HEK293T (cell line): Measurements from ENCODE around the gene ORC2.
A peak's percentile ranks its signal among the peaks of the same experiment; 100 is the strongest.
"Not testable (repeated sequence)": the region's sequence is repeated elsewhere in the genome, so short reads cannot be mapped to it uniquely, and the experiment has no call there.

ENCODE experiments used
- CTCF ChIA-PET: fragments of 350-600 bp; formaldehyde crosslinking; extraction: SDS; loops from one replicate; lab custom pipeline; 2021; ENCODE audit warnings: antibody characterized with exemption, inconsistent platforms; lab: Yijun Ruan, JAX
- POLR2A ChIA-PET: fragments of 350-600 bp; formaldehyde crosslinking; extraction: SDS; loops from one replicate; lab custom pipeline; 2020; ENCODE audit warnings: antibody characterized with exemption, inconsistent platforms; lab: Yijun Ruan, JAX
- DNase-seq: peaks from one replicate; pipeline ENCODE4 v3.0.0; 2012; ENCODE audit warnings: mixed read lengths; ENCODE audit errors: extremely low spot score
- ARNT ChIP-seq: fragments of 450-650 bp; IDR thresholded peaks from 2 replicates; pipeline ENCODE4 v1.6.1; 2017; ENCODE audit warnings: mild to moderate bottlenecking
- BHLHE40 ChIP-seq: fragments of 450-650 bp; IDR thresholded peaks from 2 replicates; pipeline ENCODE4 v1.6.1; 2016; ENCODE audit warnings: mild to moderate bottlenecking, moderate library complexity, borderline replicate concordance
- CTBP1 ChIP-seq: fragments of 450-650 bp; IDR thresholded peaks from 2 replicates; pipeline ENCODE4 v1.6.1; 2016; ENCODE audit warnings: borderline replicate concordance
- ELF4 ChIP-seq: fragments of 450-650 bp; IDR thresholded peaks from 2 replicates; pipeline ENCODE4 v1.6.1; 2017; ENCODE audit warnings: antibody characterized with exemption
- FOXA1 ChIP-seq: fragments of 450-650 bp; IDR thresholded peaks from 2 replicates; pipeline ENCODE4 v1.6.1; 2016; ENCODE audit warnings: mild to moderate bottlenecking
- FOXK2 ChIP-seq: fragments of 450-650 bp; IDR thresholded peaks from 2 replicates; pipeline ENCODE4 v1.6.1; 2016; ENCODE audit warnings: mild to moderate bottlenecking
- FOXM1 ChIP-seq: fragments of 450-650 bp; IDR thresholded peaks from 2 replicates; pipeline ENCODE4 v1.6.1; 2017; ENCODE audit warnings: mild to moderate bottlenecking, borderline replicate concordance
- HDGF ChIP-seq: fragments of 450-650 bp; IDR thresholded peaks from 2 replicates; pipeline ENCODE4 v1.6.1; 2017; ENCODE audit warnings: antibody characterized with exemption, borderline replicate concordance
- L3MBTL2 ChIP-seq: fragments of 450-650 bp; conservative IDR thresholded peaks from 2 replicates; pipeline ENCODE4 v1.6.1; 2016; ENCODE audit warnings: mild to moderate bottlenecking
- LEF1 ChIP-seq: fragments of 450-650 bp; IDR thresholded peaks from 2 replicates; pipeline ENCODE4 v1.6.1; 2017; ENCODE audit warnings: mild to moderate bottlenecking, borderline replicate concordance
- NFRKB ChIP-seq: fragments of 450-650 bp; IDR thresholded peaks from 2 replicates; pipeline ENCODE4 v1.6.1; 2016; ENCODE audit warnings: mild to moderate bottlenecking, moderate library complexity
- PKNOX1 ChIP-seq: fragments of 450-650 bp; IDR thresholded peaks from 2 replicates; pipeline ENCODE4 v1.6.1; 2016
- SP1 ChIP-seq: fragments of 450-650 bp; IDR thresholded peaks from 2 replicates; pipeline ENCODE4 v1.6.1; 2017
- SUZ12 ChIP-seq: fragments of 450-650 bp; IDR thresholded peaks from 2 replicates; pipeline ENCODE4 v1.6.1; 2016; ENCODE audit warnings: mild to moderate bottlenecking
- TARDBP ChIP-seq: fragments of 450-650 bp; IDR thresholded peaks from 2 replicates; pipeline ENCODE4 v1.6.1; 2016
- ZNF384 ChIP-seq: fragments of 450-650 bp; IDR thresholded peaks from 2 replicates; pipeline ENCODE4 v1.6.1; 2016

Gene ORC2

GRCh38 chr2:200968735-200969134 lies 5.3 kb upstream of the ORC2 start:
- no peak for DNase-seq
- TF ChIP-seq HDGF (no peak), FOXA1 (no peak), ELF4 (no peak), FOXK2 (no peak), NFRKB (no peak), PKNOX1 (no peak), CTBP1 (no peak), ZNF384 (no peak), FOXM1 (no peak), LEF1 (no peak), ARNT (no peak), TARDBP (no peak), L3MBTL2 (no peak)
- POLR2A ChIA-PET: no interaction called here
- CTCF ChIA-PET: no interaction called here

GRCh38 chr2:200968162-200968561 lies 4.7 kb upstream of the ORC2 start:
- ChIA-PET POLR2A (interaction anchor here (1.0 kb wide), 1 partner anchor 79 kb away, joined by 3 read pairs; the partner anchor contains the start of genes NIF3L1 and PPIL3), CTCF (interaction anchor here (0.6 to 0.9 kb wide), 3 partner anchors 10 to 252 kb away, joined by 3 to 7 read pairs (median 4); no protein-coding TSS in a partner anchor)
- DNase-seq: no peak
- TF ChIP-seq TARDBP (no peak), NFRKB (no peak), LEF1 (no peak), SP1 (no peak), BHLHE40 (no peak), L3MBTL2 (no peak), HDGF (no peak), PKNOX1 (no peak)

- DNase-seq: peak; percentile 54
- CTCF ChIA-PET: interaction anchor here (1.2 kb wide), 1 partner anchor 102 kb away, joined by 8 read pairs; no protein-coding TSS in a partner anchor
These were observed 3.3 kb upstream of the ORC2 start for GRCh38 chr2:200966770-200967169.

GRCh38 chr2:200964498-200964897 lies 1.0 kb upstream of the ORC2 start:
- POLR2A ChIA-PET: interaction anchor here (1.2 to 5.0 kb wide), 4 partner anchors 10 to 105 kb away, joined by 3 to 32 read pairs (median 4); no protein-coding TSS in a partner anchor
- TF ChIP-seq L3MBTL2 (0 out of 2 replicates have a peak, but pooled peaks have one; percentile 15), BHLHE40 (no peak)
- no peak for DNase-seq
- CTCF ChIA-PET: interaction anchor here (1.5 to 2.0 kb wide), 3 partner anchors 16 to 154 kb away, joined by 3 to 10 read pairs (median 3); no protein-coding TSS in a partner anchor

More at GRCh38 chr2:200966770-200967169, 3.3 kb upstream of the ORC2 start:
- POLR2A ChIA-PET: interaction anchor here (0.8 to 5.0 kb wide), 4 partner anchors 9 to 103 kb away, joined by 3 to 32 read pairs (median 4); partner anchors contain the start of gene CLK1
- TF ChIP-seq NFRKB (no peak), ARNT (no peak)

- CTCF ChIA-PET: interaction anchor here (0.9 to 2.0 kb wide), 6 partner anchors 17 to 194 kb away, joined by 3 to 10 read pairs (median 4); partner anchors contain the start of gene HYCC2
- DNase-seq: not testable (repeated sequence)
- POLR2A ChIA-PET: interaction anchor here (0.9 to 5.0 kb wide), 10 partner anchors 10 to 256 kb away, joined by 3 to 32 read pairs (median 4); partner anchors contain the start of gene CLK1
These were observed 425 bp upstream of the ORC2 start for GRCh38 chr2:200963918-200964252.

- TF ChIP-seq ZNF384 (no peak), NFRKB (no peak), HDGF (no peak), PKNOX1 (no peak), L3MBTL2 (no peak)
- DNase-seq: no peak
- CTCF ChIA-PET: interaction anchor here (0.6 to 2.0 kb wide), 6 partner anchors 18 to 195 kb away, joined by 3 to 10 read pairs (median 3); no protein-coding TSS in a partner anchor
- POLR2A ChIA-PET: interaction anchor here (0.6 to 5.0 kb wide), 4 partner anchors 18 to 107 kb away, joined by 3 to 32 read pairs (median 4); partner anchors contain the start of genes NIF3L1 and PPIL3
These were observed 693 bp downstream of the ORC2 start for GRCh38 chr2:200962811-200963123.

- CTCF ChIA-PET: no interaction called here
- TF ChIP-seq SP1 (no peak), ARNT (no peak), LEF1 (no peak)
- no peak for DNase-seq
- POLR2A ChIA-PET: no interaction called here
These were observed 1.8 kb downstream of the ORC2 start for GRCh38 chr2:200961674-200962073.

GRCh38 chr2:200950378-200950777 lies 13.1 kb downstream of the ORC2 start:
- DNase-seq: no peak
- CTCF ChIA-PET: no interaction called here
- POLR2A ChIA-PET: no interaction called here
- TF ChIP-seq FOXK2 (no peak), NFRKB (no peak), SP1 (no peak), LEF1 (no peak), HDGF (no peak), TARDBP (no peak), CTBP1 (no peak), PKNOX1 (no peak), ZNF384 (no peak), FOXA1 (no peak), ARNT (no peak), SUZ12 (no peak), ELF4 (no peak), L3MBTL2 (no peak), FOXM1 (no peak), BHLHE40 (no peak)
